ENCODE data around the gene UGT3A2. TPM values are rescaled to one million over a fixed set of nuclear protein-coding genes. Genes with fewer than 3 reads are reported as not detected.

The UGT3A2 gene
- total and polyA plus RNA-seq, 2 of the 8 experiments (the other 6 are each of a cell fraction or from before 2014, with no cell fraction given) = 19.4 to 28.8 TPM

DNA sequence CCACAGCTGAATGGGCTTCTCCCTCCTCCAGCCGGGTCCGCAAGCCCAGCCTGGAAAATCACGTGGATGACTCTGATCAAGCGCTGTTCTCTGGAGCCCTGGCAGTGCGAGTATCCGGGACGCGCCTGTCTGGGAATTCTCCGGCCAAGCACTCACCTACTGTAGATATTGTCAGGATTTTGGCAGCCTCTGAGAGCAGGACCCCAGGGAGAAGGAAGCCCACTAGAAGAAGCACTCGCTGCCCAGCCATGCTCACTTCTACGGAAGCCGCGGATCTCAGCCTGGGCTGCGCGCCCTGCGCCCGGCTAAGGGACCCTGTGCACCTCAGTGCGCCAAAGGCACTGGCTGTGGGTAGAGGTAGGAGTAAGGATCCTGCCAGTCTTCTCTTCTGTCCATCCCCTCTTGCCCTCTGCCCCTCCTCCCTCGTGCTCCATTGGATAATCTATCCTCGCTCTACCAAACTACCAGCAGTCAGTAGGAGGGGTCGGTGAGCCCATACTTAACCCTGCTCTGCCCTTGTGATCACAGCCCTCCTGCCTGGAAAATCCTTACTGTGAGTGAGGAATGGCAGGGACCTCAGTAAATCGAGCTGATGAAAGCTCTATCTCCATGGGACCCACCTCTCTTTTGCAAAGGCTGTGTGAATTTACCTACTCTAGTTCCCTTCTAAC is at the start of gene UGT3A2 (continued):
- TF ChIP-seq, protein P1, sequence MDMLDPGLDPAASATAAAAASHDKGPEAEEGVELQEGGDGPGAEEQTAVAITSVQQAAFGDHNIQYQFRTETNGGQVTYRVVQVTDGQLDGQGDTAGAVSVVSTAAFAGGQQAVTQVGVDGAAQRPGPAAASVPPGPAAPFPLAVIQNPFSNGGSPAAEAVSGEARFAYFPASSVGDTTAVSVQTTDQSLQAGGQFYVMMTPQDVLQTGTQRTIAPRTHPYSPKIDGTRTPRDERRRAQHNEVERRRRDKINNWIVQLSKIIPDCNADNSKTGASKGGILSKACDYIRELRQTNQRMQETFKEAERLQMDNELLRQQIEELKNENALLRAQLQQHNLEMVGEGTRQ (IDR thresholded peaks at IDR 0.05; ENCODE audit: low read length) = no peak
- TF ChIP-seq PHF8 (conservative IDR thresholded peaks at IDR 0.05; ENCODE audit: low read depth, low read length) = peak; percentile 78
- peak; percentile 70 for TF ChIP-seq MAX (IDR thresholded peaks at IDR 0.05)
- TF ChIP-seq TBP (IDR thresholded peaks at IDR 0.05; ENCODE audit: low read depth, low read length) = peak; percentile 80; the same call in 1 of the 2 replicates
- peak in 1 of 2 experiments; percentile 25; a peak in 1 of 4 replicates for TF ChIP-seq SIN3A (conservative IDR thresholded peaks at IDR 0.05 in 1 of 2, IDR thresholded peaks at IDR 0.05 in 1 of 2; ENCODE audit: low read depth in 1 of 2, low read length in 2 of 2)
- no peak for TF ChIP-seq FOSL1 (IDR thresholded peaks at IDR 0.05; ENCODE audit: insufficient read depth, low read depth, low read length)
- TF ChIP-seq TAF7 (optimal IDR thresholded peaks at IDR 0.05; ENCODE audit: borderline replicate concordance, low read depth, low read length) = peak; percentile 70
- TF ChIP-seq TCF12 (IDR thresholded peaks at IDR 0.05; ENCODE audit: low read depth, low read length) = no peak
- no peak for TF ChIP-seq ZNF274 (IDR thresholded peaks at IDR 0.05; ENCODE audit: borderline replicate concordance, extremely low read depth, low read length)
- 0 out of 2 replicates have a peak, but pooled peaks have one; percentile 30 for TF ChIP-seq SP1 (IDR thresholded peaks at IDR 0.05; ENCODE audit: low read depth, low read length)
- TF ChIP-seq SIRT6 (IDR thresholded peaks at IDR 0.05; ENCODE audit: low read length) = no peak
- no peak; the same call in 1 of the 2 replicates for TF ChIP-seq RBBP5 (IDR thresholded peaks at IDR 0.05; ENCODE audit: borderline replicate concordance, low read depth, low read length)
- TF ChIP-seq BRCA1 (IDR thresholded peaks at IDR 0.05; ENCODE audit: low read depth, low read length) = no peak
- TF ChIP-seq RAD21 (IDR thresholded peaks at IDR 0.05 in 1 of 2, conservative IDR thresholded peaks at IDR 0.05 in 1 of 2; ENCODE audit: low read depth in 2 of 2, low read length in 2 of 2) = no peak; a peak in 1 of 4 replicates
- TF ChIP-seq SRF (IDR thresholded peaks at IDR 0.05; ENCODE audit: low read depth, low read length) = no peak
- TF ChIP-seq CHD2 (IDR thresholded peaks at IDR 0.05; ENCODE audit: low read length) = no peak
- no peak for TF ChIP-seq SUZ12 (IDR thresholded peaks at IDR 0.05; ENCODE audit: low read length)
- TF ChIP-seq BACH1 (IDR thresholded peaks at IDR 0.05; ENCODE audit: low read length) = no peak
- no peak for TF ChIP-seq MAFK (IDR thresholded peaks at IDR 0.05; ENCODE audit: low read depth, low read length)
- TF ChIP-seq RNF2 (IDR thresholded peaks at IDR 0.05; ENCODE audit: borderline replicate concordance, low read depth, low read length, missing control alignments, poor library complexity, severe bottlenecking) = no peak
- TF ChIP-seq SIX5 (IDR thresholded peaks at IDR 0.05; ENCODE audit: low read depth, low read length) = no peak

Data from H1 (cell line).